Measurements from ENCODE around the gene OCIAD2.
A peak's percentile ranks its signal among the peaks of the same experiment; 100 is the strongest.

The OCIAD2 gene, protein sequence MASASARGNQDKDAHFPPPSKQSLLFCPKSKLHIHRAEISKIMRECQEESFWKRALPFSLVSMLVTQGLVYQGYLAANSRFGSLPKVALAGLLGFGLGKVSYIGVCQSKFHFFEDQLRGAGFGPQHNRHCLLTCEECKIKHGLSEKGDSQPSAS

DNA sequence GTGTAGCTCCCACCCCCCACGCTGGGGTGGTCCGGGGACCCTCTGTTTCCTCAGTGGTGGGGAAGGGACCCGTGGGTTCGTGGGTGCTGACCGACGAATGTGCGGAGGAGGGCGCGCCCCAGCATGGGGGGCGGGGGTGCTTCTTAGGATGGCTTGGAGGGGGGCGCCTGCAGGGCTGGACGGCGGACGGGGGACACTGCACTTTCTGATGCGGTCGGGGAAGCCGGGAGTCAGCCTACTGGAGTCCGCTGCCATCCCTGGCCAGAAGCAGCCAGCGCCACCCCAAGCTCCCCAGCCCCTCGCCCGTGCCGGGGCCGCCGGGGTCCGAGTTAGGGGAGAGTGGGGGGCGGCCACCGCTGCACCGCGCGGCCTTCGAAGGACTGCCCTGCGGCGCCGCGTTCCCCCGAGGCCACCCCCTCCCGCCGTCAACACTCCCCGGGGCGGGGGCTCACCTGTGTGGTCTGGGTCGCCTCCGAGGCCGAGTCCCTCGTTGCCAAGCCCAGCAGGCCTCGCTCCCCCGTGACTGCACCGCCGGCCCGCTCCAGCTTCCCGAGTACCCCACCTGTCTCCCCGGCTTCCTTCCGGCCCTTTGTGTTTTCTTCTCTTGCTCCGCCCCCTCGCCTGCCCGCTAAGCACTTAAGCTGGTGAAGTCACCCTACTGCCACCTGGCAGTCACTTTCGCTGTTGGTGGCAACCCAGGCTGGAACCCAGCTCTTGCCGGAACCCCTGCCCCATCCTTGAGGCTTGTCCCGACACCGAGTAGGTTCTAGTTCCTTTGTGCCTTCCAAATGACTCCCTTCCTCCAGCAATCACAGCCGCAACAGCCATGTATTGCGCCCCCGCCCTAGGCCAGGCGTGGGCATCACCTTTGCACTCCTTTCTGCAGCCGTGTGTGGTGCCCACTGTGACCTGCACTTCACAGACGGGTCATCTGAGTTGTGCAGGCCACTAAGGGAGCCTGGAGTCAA is at the start of gene OCIAD2:
TSS of gene OCIAD2 (minus strand) at position 569 of the 968 bp plus-strand sequence. CDS start 2,225 bp downstream, outside the sequence.
- no peak for TF ChIP-seq CTCF (IDR thresholded peaks at IDR 0.05)
- DNase-seq = peak; percentile 57
- Mint-ChIP-seq H3K27me3 (ENCODE audit: low read depth, poor library complexity) (peaks cover 4% of the 10 kb centered on the region), H3K4me3 (peak within 1 kb of the TSS; percentile 94), H3K4me1 (peaks cover 23% of the 10 kb centered on the region), H3K27ac (peak within 1 kb of the TSS; percentile 68), H3K9me3 (no peaks in the 10 kb centered on the region), H3K36me3 (ENCODE audit: low read depth) (peaks cover 27% of the 10 kb centered on the region)

- no peak for TF ChIP-seq CTCF (IDR thresholded peaks at IDR 0.05)
- Mint-ChIP-seq H3K4me3 (no peak overlapping the region), H3K4me1 (no peaks in the 10 kb centered on the region), H3K36me3 (ENCODE audit: low read depth) (no peaks in the 10 kb centered on the region), H3K27ac (no peak overlapping the region), H3K9me3 (peaks cover 4% of the 10 kb centered on the region), H3K27me3 (ENCODE audit: low read depth, poor library complexity) (peaks cover 6% of the 10 kb centered on the region)
- no peak for DNase-seq
Measured at GRCh38 chr4:48954314-48954713, 47.7 kb upstream of the OCIAD2 start.

DNA sequence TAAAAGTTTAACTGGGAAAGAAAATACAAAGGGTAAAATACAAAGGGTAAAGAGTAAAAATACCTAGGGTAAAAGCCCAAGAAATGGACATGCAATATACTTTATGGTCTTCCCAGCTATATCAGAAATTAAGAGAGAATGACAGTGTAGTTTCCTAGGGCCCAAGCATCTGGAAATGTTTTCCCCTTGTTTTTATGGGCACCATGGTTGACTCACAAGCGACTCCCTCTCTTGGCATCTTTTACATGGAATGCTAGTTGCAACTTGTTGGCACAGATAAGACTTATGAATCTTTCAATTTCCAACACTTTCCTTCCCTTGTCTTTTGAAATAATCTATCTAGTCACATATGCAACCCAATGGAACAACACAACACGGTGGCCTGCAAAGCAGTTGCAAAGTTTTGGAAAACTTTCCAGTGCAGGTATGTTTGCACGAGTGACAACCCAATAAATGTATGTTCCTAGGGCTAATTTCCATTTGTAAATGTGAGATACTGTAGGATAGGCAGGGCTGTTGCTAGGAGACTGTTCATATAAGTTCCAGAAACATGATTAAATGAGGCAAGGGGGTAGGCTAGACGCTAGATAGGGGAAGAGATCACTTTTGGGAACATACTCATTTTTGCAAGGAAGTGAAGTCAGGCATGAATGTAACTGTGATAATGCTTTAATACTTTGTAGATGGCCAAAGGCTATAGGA is 43.1 kb upstream of the OCIAD2 start:
- H3K36me3 Mint-ChIP-seq (ENCODE audit: low read depth) = no peaks in the 10 kb centered on the region
- no peak overlapping the region for H3K4me3 Mint-ChIP-seq
- no peak overlapping the region for H3K27ac Mint-ChIP-seq
- H3K4me1 Mint-ChIP-seq = no peaks in the 10 kb centered on the region
- TF ChIP-seq CTCF (IDR thresholded peaks at IDR 0.05) = no peak
- H3K27me3 Mint-ChIP-seq (ENCODE audit: low read depth, poor library complexity) = no peaks in the 10 kb centered on the region
- H3K9me3 Mint-ChIP-seq = peaks cover 4% of the 10 kb centered on the region
- DNase-seq = no peak

DNA sequence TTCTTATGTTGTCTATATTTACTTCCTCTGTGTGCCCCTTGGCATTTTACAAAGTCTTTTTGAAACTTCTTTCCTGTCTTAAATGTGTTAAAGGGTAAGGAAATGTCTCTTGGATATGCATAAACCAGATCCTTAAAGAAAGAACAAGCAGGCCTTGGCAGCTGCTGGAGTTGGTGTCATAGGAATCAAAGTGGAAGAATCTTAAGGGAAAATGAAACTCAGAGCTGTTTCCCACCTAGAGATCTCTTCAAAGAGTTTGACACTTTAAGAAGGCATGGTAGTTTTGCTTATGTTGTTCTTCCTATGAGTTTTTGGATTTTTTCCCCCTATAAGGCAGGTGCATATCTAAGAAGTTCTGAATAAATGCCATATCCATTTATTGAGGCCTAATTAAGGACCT is 42.5 kb upstream of the OCIAD2 start:
- no peak for TF ChIP-seq CTCF (IDR thresholded peaks at IDR 0.05)
- no peaks in the 10 kb centered on the region for H3K4me1 Mint-ChIP-seq
- DNase-seq = no peak
- no peak overlapping the region for H3K4me3 Mint-ChIP-seq
- peaks cover 2% of the 10 kb centered on the region for H3K27me3 Mint-ChIP-seq (ENCODE audit: low read depth, poor library complexity)
- no peaks in the 10 kb centered on the region for H3K36me3 Mint-ChIP-seq (ENCODE audit: low read depth)
- no peak overlapping the region for H3K27ac Mint-ChIP-seq
- H3K9me3 Mint-ChIP-seq = peaks cover 4% of the 10 kb centered on the region

DNA sequence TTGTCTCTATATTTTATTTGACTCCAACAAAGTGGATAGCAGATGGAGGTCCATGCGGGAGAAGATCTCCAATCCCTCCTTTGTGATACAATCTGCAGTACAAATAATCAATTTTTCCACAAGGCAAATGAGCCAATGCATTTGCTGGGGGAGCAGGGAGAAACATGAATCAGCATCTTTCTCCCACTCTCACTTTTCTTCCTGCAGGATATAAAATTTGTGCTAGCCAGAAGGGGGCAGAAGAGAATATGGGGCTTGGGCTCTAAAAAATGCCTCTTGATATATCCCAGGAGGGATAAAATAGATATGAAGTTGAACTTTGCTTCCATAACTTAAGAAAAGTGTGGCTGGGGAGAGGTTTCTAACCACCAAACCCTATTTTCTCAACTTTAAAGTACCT is 41.2 kb upstream of the OCIAD2 start:
- no peak overlapping the region for H3K4me3 Mint-ChIP-seq
- no peaks in the 10 kb centered on the region for H3K36me3 Mint-ChIP-seq (ENCODE audit: low read depth)
- TF ChIP-seq CTCF (IDR thresholded peaks at IDR 0.05) = no peak
- H3K4me1 Mint-ChIP-seq = no peaks in the 10 kb centered on the region
- peaks cover 8% of the 10 kb centered on the region for H3K27me3 Mint-ChIP-seq (ENCODE audit: low read depth, poor library complexity)
- H3K27ac Mint-ChIP-seq = no peak overlapping the region
- H3K9me3 Mint-ChIP-seq = peaks cover 4% of the 10 kb centered on the region
- DNase-seq = no peak
